Ovary (tissue), 9 donors: Measurements from ENCODE around the gene WSB1. TPM values are rescaled to one million over a fixed set of nuclear protein-coding genes. Genes with fewer than 3 reads are reported as not detected.

Experiments
- DNase-seq, 5 donors: peaks; one replicate each; pipeline ENCODE4 v3.0.0-alpha.2; 2019 to 2020
- H3K27ac ChIP-seq, 2 donors: fragments of 200-600 bp; one replicate each; pipeline versions ENCODE4 v1.5.1 to v1.8.0; 2019 to 2022
- H3K27me3 ChIP-seq: fragments of 200-600 bp; one replicate; pipeline ENCODE4 v1.8.0; 2022
- H3K36me3 ChIP-seq: fragments of 200-600 bp; sonication (generic); one replicate; pipeline ENCODE4 v1.5.1; 2019
- H3K4me1 ChIP-seq: one replicate; pipeline ENCODE4 v1.8.1; 2013; ENCODE audit warnings: mild to moderate bottlenecking, moderate library complexity; ENCODE audit not compliant: insufficient read depth
- H3K4me3 ChIP-seq: fragments of 200-600 bp; sonication (generic); one replicate; pipeline ENCODE4 v1.5.1; 2017
- H3K9me3 ChIP-seq, 2 donors: fragments of 200-600 bp in 1 of 2; sonication (generic) in 1 of 2; one replicate each; pipeline versions ENCODE4 v1.5.1 to v1.8.1; 2013 to 2019; ENCODE audit warnings: mild to moderate bottlenecking in 1 of 2, moderate library complexity in 1 of 2
- CTCF ChIP-seq, 3 donors: fragments of 450-650 bp in 2 of 3; fragments of 200-600 bp in 1 of 3; IDR thresholded peaks; one replicate each; pipeline versions ENCODE4 v1.5.1 to v1.8.0; 2016 to 2022; ENCODE audit warnings: antibody characterized with exemption in 3 of 3, mild to moderate bottlenecking in 1 of 3
- EP300 ChIP-seq: sonication (generic); formaldehyde crosslinking; IDR thresholded peaks from one replicate; pipeline ENCODE4 v1.6.1; 2017; ENCODE audit warnings: antibody characterized with exemption
- POLR2A ChIP-seq: fragments of 450-650 bp; IDR thresholded peaks from one replicate; pipeline ENCODE4 v1.6.1; 2017; ENCODE audit warnings: antibody characterized with exemption, mild to moderate bottlenecking, moderate library complexity
- WGBS, 3 donors: extraction: QIAGEN DNeasy Blood & Tissue Kit in 1 of 3; methylation state at CpG; one replicate each; pipeline versions ENCODE4 v1.1.5 to v1.1.7; 2013 to 2017; 5-methylcytosine and 5-hydroxymethylcytosine counted together
- intact Hi-C, 4 donors: fragments of 100-400 bp; cut with DNase I; formaldehyde crosslinking; loops; one replicate each; pipeline versions ENCODE4 v1.11.0 to v1.15.1; 2022 to 2023
- polyA plus RNA-seq, 2 donors: library from polyadenylated mRNA; stranded (reverse); fragments of 200-250 nt in 1 of 2; fragments of 350-450 nt in 1 of 2; fragmentation: Illumina TruSeq in 1 of 2; extraction: RNeasy Lipid Tissue Mini Kit (QIAGEN cat#74804) in 1 of 2; gene quantifications; one replicate each; pipeline ENCODE4 v1.2.3, GENCODE V29; 2013 to 2014
- total RNA-seq, 7 donors: library from RNA; depleted of rRNA in 2 of 7; stranded (reverse); fragments of >200 nt in 2 of 7; fragmentation: NEBNext Ultra II Directional in 3 of 7; extraction: Animal tissue kit (Norgen Biotek cat#: 25700) in 3 of 7; gene quantifications; one replicate each; pipeline versions ENCODE4 v1.1.0 to v1.2.4, GENCODE V29; 2016 to 2023
- donor health status: DM: no; HTN: no; CAD: no; lungs with moderate emphysema.
- donor health status: DM: no; HTN: no; CAD: no.
- donor health status: Bipolar disorder and iron deficiency.
- donor health status: DM: yes; HTN: yes; CAD: no.
- donor health status: DM: no; HTN: no; CAD: no.
- donor health status: DM: yes; HTN: yes; CAD: no.

Gene WSB1
- total and polyA plus RNA-seq, 9 donors: 88.9 to 214 (median 168) TPM

GRCh38 chr17:27346228-27346899 is 52.5 kb downstream of the WSB1 start:
- no peak overlapping the region for H3K4me3 ChIP-seq
- H3K36me3 ChIP-seq: no peaks in the 10 kb centered on the region
- WGBS, 3 donors: 80 to 83% (median 82%) methylated on average over 8 of the region's 8 CpGs
- no peak overlapping the region for H3K27ac ChIP-seq
- intact Hi-C loops: no loop called here
- H3K4me1 ChIP-seq: no peaks in the 10 kb centered on the region
- no peaks in the 10 kb centered on the region for H3K9me3 ChIP-seq
- no peaks in the 10 kb centered on the region for H3K27me3 ChIP-seq
- TF ChIP-seq EP300: no peak
- TF ChIP-seq CTCF (IDR thresholded peaks at IDR 0.05): no peak
- TF ChIP-seq POLR2A: no peak
- DNase-seq: no peak

GRCh38 chr17:27348196-27348595 is 54.3 kb downstream of the WSB1 start:
- Histone ChIP-seq H3K36me3 (no peaks in the 10 kb centered on the region), H3K27ac (no peak overlapping the region), H3K9me3 (no peaks in the 10 kb centered on the region), H3K4me3 (no peak overlapping the region), H3K4me1 (no peaks in the 10 kb centered on the region), H3K27me3 (no peaks in the 10 kb centered on the region)
- intact Hi-C loops: loop anchor here in 1 of 4 donors (2.0 kb wide), 1 partner anchor 15 kb away; no protein-coding TSS in a partner anchor
- TF ChIP-seq POLR2A (no peak), CTCF (IDR thresholded peaks at IDR 0.05) (no peak), EP300 (no peak)
- WGBS, 3 donors: 70 to 79% (median 74%) methylated on average over 2 of the region's 2 CpGs
- DNase-seq: no peak

- H3K4me1 ChIP-seq: no peaks in the 10 kb centered on the region
- no peak overlapping the region for H3K4me3 ChIP-seq
- H3K27ac ChIP-seq: peak overlapping the region; percentile 59 to 78
- H3K9me3 ChIP-seq: no peaks in the 10 kb centered on the region
- TF ChIP-seq CTCF (IDR thresholded peaks at IDR 0.05) (no peak), EP300 (no peak), POLR2A (no peak)
- intact Hi-C loops: loop anchor here in 3 of 4 donors (2.0 to 10.0 kb wide), 5 partner anchors 17 to 253 kb away; partner anchors contain the start of gene KSR1 (in 2 of the 3)
- 71 to 86% (median 80%) methylated on average over 22 to 34 of the region's 34 CpGs for WGBS, 3 donors
- DNase-seq: peak in 3 of 5 donors; percentile 24 to 44 (median 32)
- no peaks in the 10 kb centered on the region for H3K27me3 ChIP-seq
- no peaks in the 10 kb centered on the region for H3K36me3 ChIP-seq
These were observed 55.7 kb downstream of the WSB1 start for GRCh38 chr17:27349540-27350021.

- TF ChIP-seq CTCF (IDR thresholded peaks at IDR 0.05) (no peak), EP300 (no peak), POLR2A (no peak)
- H3K36me3 ChIP-seq: no peaks in the 10 kb centered on the region
- no peak overlapping the region for H3K4me3 ChIP-seq
- no peak overlapping the region for H3K27ac ChIP-seq
- intact Hi-C loops: loop anchor here (2.0 to 10.0 kb wide), 5 partner anchors 103 to 251 kb away; partner anchors contain the start of gene KSR1 (in 2 of the 4)
- H3K27me3 ChIP-seq: no peaks in the 10 kb centered on the region
- no peaks in the 10 kb centered on the region for H3K4me1 ChIP-seq
- WGBS, 3 donors: 73 to 85% (median 81%) methylated on average over 2 of the region's 2 CpGs
- no peaks in the 10 kb centered on the region for H3K9me3 ChIP-seq
- no peak for DNase-seq
These were observed 57.8 kb downstream of the WSB1 start for GRCh38 chr17:27351759-27352158.
